GM12878 (cell line): Measurements from ENCODE around the gene ELF2. TPM values are rescaled to one million over a fixed set of nuclear protein-coding genes. Genes with fewer than 3 reads are reported as not detected.

Source experiments
- ATAC-seq: fragments of 200-7000 bp; cut with Tn5 transposase; 3 replicates; pipeline ENCODE4 v1.9.1; 2020; ENCODE audit warnings: mild to moderate bottlenecking, moderate library complexity
- BruUV-seq: library from RNA; stranded (reverse); fragments of 400-500 nt; replicated peaks from 2 replicates; lab custom pipeline; 2021; lab: Mats Ljungman, UMichigan
- CTCF ChIA-PET: fragments of 300-600 bp; sonication (Branson Sonifier 250); formaldehyde crosslinking; extraction: SDS; loops from one replicate; lab custom pipeline; 2021; ENCODE audit warnings: inconsistent platforms; lab: Yijun Ruan, JAX
- POLR2A ChIA-PET: fragments of 350-600 bp; formaldehyde crosslinking; extraction: SDS; loops from one replicate; lab custom pipeline; 2021; ENCODE audit warnings: inconsistent platforms; lab: Charles Lee
- RAD21 ChIA-PET: fragments of 300-600 bp; sonication (Branson Sonifier 250); formaldehyde crosslinking; loops from one replicate; lab custom pipeline; 2023; ENCODE audit warnings: antibody characterized with exemption; ENCODE audit not compliant: unreplicated experiment; lab: Charles Lee
- SMC1A ChIA-PET: fragments of 300-600 bp; sonication (Branson Sonifier 250); formaldehyde crosslinking; loops from one replicate; lab custom pipeline; 2023; ENCODE audit not compliant: unreplicated experiment, uncharacterized antibody; lab: Charles Lee
- DNase-seq: peaks from one replicate; pipeline ENCODE4 v3.0.0-alpha.2; 2011; ENCODE audit warnings: low read depth, low spot score
- FAIRE-seq: peaks from 3 replicates; lab custom pipeline; 2011; peaks lifted over from hg19 to GRCh38; lab: Jason Lieb, UNC
- H2AFZ ChIP-seq: 2 replicates; pipeline ENCODE4 v1.6.0; 2011; ENCODE audit warnings: low read depth, low read length, control low read depth; ENCODE audit not compliant: control insufficient read depth
- H3K27ac ChIP-seq: 2 replicates; pipeline ENCODE4 v1.5.1; 2011; ENCODE audit warnings: control low read depth; ENCODE audit not compliant: control insufficient read depth, insufficient read depth
- H3K27me3 ChIP-seq, 2 experiments: replicated peaks in 1 of 2; 2 replicates each; pipeline versions ENCODE4 v1.6.0 to v1.6.1; 2011; ENCODE audit warnings: low read length in 1 of 2; ENCODE audit not compliant: control insufficient read depth in 2 of 2, insufficient read depth in 2 of 2
- H3K36me3 ChIP-seq, 2 experiments: 2 replicates each; pipeline ENCODE4 v1.5.1; 2011; ENCODE audit warnings: low read length in 1 of 2; ENCODE audit not compliant: control insufficient read depth in 2 of 2, insufficient read depth in 2 of 2
- H3K4me1 ChIP-seq: 2 replicates; pipeline ENCODE4 v1.6.1; 2011; ENCODE audit warnings: mild to moderate bottlenecking, low read length, moderate library complexity, mixed read lengths; ENCODE audit not compliant: control insufficient read depth, insufficient read depth
- H3K4me2 ChIP-seq: 2 replicates; pipeline ENCODE4 v1.6.0; 2011; ENCODE audit warnings: control low read depth; ENCODE audit not compliant: control insufficient read depth, insufficient read depth
- H3K4me3 ChIP-seq: fragments of 200-600 bp; sonication (generic); 2 replicates; pipeline ENCODE4 v1.5.1; 2016
- H3K79me2 ChIP-seq: 2 replicates; pipeline ENCODE4 v1.6.0; 2011; ENCODE audit warnings: low read length; ENCODE audit not compliant: control insufficient read depth, insufficient read depth
- H3K9ac ChIP-seq: 2 replicates; pipeline ENCODE4 v1.8.0; 2011; ENCODE audit warnings: low read length, control low read depth, mixed read lengths; ENCODE audit not compliant: control insufficient read depth, insufficient read depth
- H3K9me3 ChIP-seq: replicated peaks from 3 replicates; pipeline ENCODE4 v1.5.1; 2011; ENCODE audit warnings: mild to moderate bottlenecking, low read length; ENCODE audit not compliant: control insufficient read depth, insufficient read depth
- H4K20me1 ChIP-seq: 2 replicates; pipeline ENCODE4 v1.6.0; 2011; ENCODE audit not compliant: control insufficient read depth, insufficient read depth
- CEBPB ChIP-seq, 2 experiments: fragments of 150-350 bp in 1 of 2; IDR thresholded peaks; 2 replicates each; pipeline ENCODE4 v1.6.1; 2012 to 2014; ENCODE audit warnings: low read depth in 2 of 2, low read length in 2 of 2, borderline replicate concordance in 1 of 2, inconsistent platforms in 1 of 2
- CHD2 ChIP-seq: IDR thresholded peaks from 2 replicates; pipeline ENCODE4 v1.6.1; 2011; ENCODE audit warnings: low read depth, low read length, improper control_type of control experiment, borderline replicate concordance
- FOXM1 ChIP-seq: IDR thresholded peaks from 2 replicates; pipeline ENCODE4 v1.6.1; 2012; ENCODE audit warnings: low read depth, mild to moderate bottlenecking, inconsistent platforms, low read length, moderate library complexity
- HDAC6 ChIP-seq: fragments of 200-600 bp; sonication (generic); IDR thresholded peaks from one replicate; pipeline ENCODE4 v1.8.0; 2017; ENCODE audit warnings: antibody characterized with exemption; ENCODE audit not compliant: unreplicated experiment
- JUNB ChIP-seq: IDR thresholded peaks from 2 replicates; pipeline ENCODE4 v1.6.1; 2016; ENCODE audit warnings: antibody characterized with exemption, mild to moderate bottlenecking
- KDM1A ChIP-seq: fragments of 200-600 bp; sonication (generic); IDR thresholded peaks from 2 replicates; pipeline ENCODE4 v1.6.1; 2016; ENCODE audit warnings: borderline replicate concordance
- MTA3 ChIP-seq: IDR thresholded peaks from 2 replicates; pipeline ENCODE4 v1.6.1; 2012; ENCODE audit warnings: low read length, inconsistent platforms, borderline replicate concordance
- PKNOX1 ChIP-seq: fragments of 450-650 bp; IDR thresholded peaks from 2 replicates; pipeline ENCODE4 v1.6.1; 2016; ENCODE audit warnings: mild to moderate bottlenecking
- RELA ChIP-seq: fragments of 450-650 bp; IDR thresholded peaks from 2 replicates; pipeline ENCODE4 v1.8.0; 2014; ENCODE audit warnings: borderline replicate concordance; ENCODE audit not compliant: partially characterized antibody
- SIN3A ChIP-seq: IDR thresholded peaks from 2 replicates; pipeline ENCODE4 v1.6.1; 2012; ENCODE audit warnings: low read depth, low read length, improper control_type of control experiment
- SRF ChIP-seq, 2 experiments: IDR thresholded peaks; 2 replicates each; pipeline ENCODE4 v1.6.1; 2011; ENCODE audit warnings: low read depth in 2 of 2, low read length in 2 of 2, mild to moderate bottlenecking in 1 of 2, moderate library complexity in 1 of 2
- STAT1 ChIP-seq: fragments of 450-650 bp; conservative IDR thresholded peaks from 2 replicates; pipeline ENCODE4 v1.6.1; 2014; ENCODE audit warnings: antibody characterized with exemption, mild to moderate bottlenecking
- ZBTB40 ChIP-seq: fragments of 450-650 bp; IDR thresholded peaks from 2 replicates; pipeline ENCODE4 v1.6.1; 2016; ENCODE audit warnings: mild to moderate bottlenecking, moderate library complexity, borderline replicate concordance
- ZNF592 ChIP-seq: fragments of 450-650 bp; IDR thresholded peaks from 2 replicates; pipeline ENCODE4 v1.6.1; 2017; ENCODE audit warnings: mild to moderate bottlenecking, moderate library complexity
- ZZZ3 ChIP-seq: IDR thresholded peaks from 2 replicates; pipeline ENCODE4 v1.6.1; 2011; ENCODE audit warnings: low read depth; ENCODE audit not compliant: control insufficient read depth, insufficient read length
- WGBS: methylation state at CpG from one replicate; pipeline ENCODE4 v1.1.6; 2016; ENCODE audit warnings: low lambda C conversion rate; ENCODE audit not compliant: insufficient replicate concordance, insufficient coverage; ENCODE audit errors: missing lambda C conversion rate; 5-methylcytosine and 5-hydroxymethylcytosine counted together
- in situ Hi-C: fragments of 300-500 bp; cut with MboI; formaldehyde crosslinking; loops from 9 replicates; pipeline ENCODE4 v1.14.3; 2018; ENCODE audit warnings: mixed read lengths
- intact Hi-C: fragments of 100-400 bp; cut with micrococcal nuclease; formaldehyde crosslinking; loops from one replicate; pipeline ENCODE4 v1.14.2; 2022; ENCODE audit not compliant: unreplicated experiment
- polyA plus RNA-seq, 11 experiments: library from polyadenylated mRNA; depleted of rRNA in 4 of 11; unstranded in 6 of 11; stranded (reverse) in 5 of 11; fragments of >200 nt; fragmentation: Nextera tagmentation in 4 of 11; fragmentation: Illumina TruSeq in 1 of 11; extraction: Ambion mirVana in 4 of 11; extraction: Trizol in 1 of 11; gene quantifications; 1 replicate in 1 of 11; 2 replicates in 10 of 11; pipeline versions ENCODE4 v1.2.1 to v1.2.3, GENCODE V29; 2011 to 2016; ENCODE audit warnings: inconsistent platforms in 2 of 11, missing spikeins in 2 of 11, low read depth in 1 of 11
- total RNA-seq, 4 experiments: library from RNA; depleted of rRNA in 3 of 4; stranded (reverse); fragments of >200 nt in 3 of 4; fragmentation: Illumina TruSeq in 1 of 4; extraction: Trizol in 1 of 4; gene quantifications; 2 replicates each; pipeline versions ENCODE4 v1.2.1 to v1.2.3, GENCODE V29; 2013 to 2021

The ELF2 gene
- total and polyA plus RNA-seq, 10 of the 15 experiments (the other 5 are each of a cell fraction or from before 2014, with no cell fraction given): 10.5 to 30.1 (median 20.5) TPM

GRCh38 chr4:139200506-139200905, 23.5 kb upstream of the ELF2 start (continued):
- TF ChIP-seq ZNF592 (no peak), KDM1A (no peak), FOXM1 (no peak), CHD2 (no peak), RELA (no peak), ZZZ3 (no peak), MTA3 (no peak), JUNB (no peak), SRF (IDR thresholded peaks at IDR 0.05; ENCODE audit: low read depth in 2 of 2, low read length in 2 of 2) (no peak)

GRCh38 chr4:139200102-139200501, 23.1 kb upstream of the ELF2 start:
- RAD21 ChIA-PET: interaction anchor here (0.9 to 1.0 kb wide), 2 partner anchors 16 to 180 kb away, joined by 3 read pairs; no protein-coding TSS in a partner anchor
- DNase-seq: no peak
- no TSS peak for BruUV-seq
- no peaks in the 10 kb centered on the region for H4K20me1 ChIP-seq
- intact Hi-C loops: no loop called here
- ATAC-seq: no peak; the same call in 1 of the 3 replicates
- no peak overlapping the region for H3K4me3 ChIP-seq
- SMC1A ChIA-PET: no interaction called here
- 26% methylated on average over 4 of the region's 4 CpGs for WGBS
- no peak overlapping the region for H3K9ac ChIP-seq
- no peak overlapping the region for H3K27ac ChIP-seq
- peaks cover 0 to 2% of the 10 kb centered on the region in 2 experiments; a peak in 1 of 4 replicates for H3K27me3 ChIP-seq
- CTCF ChIA-PET: interaction anchor here (0.7 to 0.8 kb wide), 2 partner anchors 16 to 311 kb away, joined by 3 to 4 read pairs; no protein-coding TSS in a partner anchor
- in situ Hi-C loops: no loop called here
- POLR2A ChIA-PET: interaction anchor here (0.6 kb wide), 1 partner anchor 149 kb away, joined by 5 read pairs; no protein-coding TSS in a partner anchor
- no peak for FAIRE-seq
- H3K36me3 ChIP-seq: no peaks in the 10 kb centered on the region
- H3K4me2 ChIP-seq: no peak overlapping the region
- H3K79me2 ChIP-seq: no peaks in the 10 kb centered on the region
- 0 out of 3 replicates have a peak, but pooled peaks cover 1% of the 10 kb centered on the region for H3K9me3 ChIP-seq
- no peaks in the 10 kb centered on the region for H3K4me1 ChIP-seq
- H2AFZ ChIP-seq: no peak overlapping the region
- TF ChIP-seq STAT1: no peak
- TF ChIP-seq SIN3A: no peak
- no peak for TF ChIP-seq CEBPB (IDR thresholded peaks at IDR 0.05; ENCODE audit: borderline replicate concordance in 1 of 2, low read depth in 2 of 2, low read length in 2 of 2)
- no peak for TF ChIP-seq HDAC6
- TF ChIP-seq PKNOX1: no peak
- TF ChIP-seq ZBTB40: no peak
